ENCODE measurements around the gene STK35. TPM values are rescaled to one million over a fixed set of nuclear protein-coding genes. Genes with fewer than 3 reads are reported as not detected.
A peak's percentile ranks its signal among the peaks of the same experiment; 100 is the strongest.

The STK35 gene
- total RNA-seq, 2 donors from 2014 or later = 25.8 to 26.7 TPM

GRCh38 chr20:2172305-2173175 lies 70.9 kb downstream of the STK35 start:
- Histone ChIP-seq H3K27me3 (no peaks in the 10 kb centered on the region), H3K4me3 (no peak overlapping the region), H3K9me3 (no peaks in the 10 kb centered on the region), H3K27ac (no peak overlapping the region), H3K9ac (ENCODE audit: low read depth in 2 of 2, low read length in 2 of 2) (no peak overlapping the region), H3K36me3 (no peaks in the 10 kb centered on the region), H3K4me1 (no peaks in the 10 kb centered on the region)
- intact Hi-C loops (cut with DNase I) = loop anchor here (2.0 to 5.0 kb wide), 3 partner anchors 166 to 410 kb away; no protein-coding TSS in a partner anchor
- TF ChIP-seq, protein P1, sequence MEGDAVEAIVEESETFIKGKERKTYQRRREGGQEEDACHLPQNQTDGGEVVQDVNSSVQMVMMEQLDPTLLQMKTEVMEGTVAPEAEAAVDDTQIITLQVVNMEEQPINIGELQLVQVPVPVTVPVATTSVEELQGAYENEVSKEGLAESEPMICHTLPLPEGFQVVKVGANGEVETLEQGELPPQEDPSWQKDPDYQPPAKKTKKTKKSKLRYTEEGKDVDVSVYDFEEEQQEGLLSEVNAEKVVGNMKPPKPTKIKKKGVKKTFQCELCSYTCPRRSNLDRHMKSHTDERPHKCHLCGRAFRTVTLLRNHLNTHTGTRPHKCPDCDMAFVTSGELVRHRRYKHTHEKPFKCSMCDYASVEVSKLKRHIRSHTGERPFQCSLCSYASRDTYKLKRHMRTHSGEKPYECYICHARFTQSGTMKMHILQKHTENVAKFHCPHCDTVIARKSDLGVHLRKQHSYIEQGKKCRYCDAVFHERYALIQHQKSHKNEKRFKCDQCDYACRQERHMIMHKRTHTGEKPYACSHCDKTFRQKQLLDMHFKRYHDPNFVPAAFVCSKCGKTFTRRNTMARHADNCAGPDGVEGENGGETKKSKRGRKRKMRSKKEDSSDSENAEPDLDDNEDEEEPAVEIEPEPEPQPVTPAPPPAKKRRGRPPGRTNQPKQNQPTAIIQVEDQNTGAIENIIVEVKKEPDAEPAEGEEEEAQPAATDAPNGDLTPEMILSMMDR (IDR thresholded peaks at IDR 0.05) = peak; percentile 81
- peak; percentile 69 for DNase-seq

DNA sequence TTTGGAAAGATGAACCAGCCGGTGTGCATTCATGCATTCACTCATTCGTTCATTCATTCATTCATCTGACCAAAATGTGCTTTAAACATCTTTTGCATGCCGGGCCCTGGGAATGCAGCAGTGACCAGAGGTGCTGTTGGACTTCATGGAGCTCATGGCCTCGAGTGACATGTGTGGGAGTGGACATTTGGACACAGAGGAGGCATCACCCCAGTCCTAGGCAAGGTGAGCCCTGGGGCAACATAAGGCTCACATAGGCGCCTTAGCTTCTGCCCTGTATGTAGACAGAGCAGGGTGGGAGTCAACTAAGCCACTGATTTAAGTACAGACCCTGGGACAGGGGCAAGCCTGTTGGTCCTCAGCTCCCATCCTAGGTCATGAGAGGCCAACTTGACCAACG lies 71.6 kb downstream of the STK35 start:
- no peak for DNase-seq
- no peaks in the 10 kb centered on the region for H3K27me3 ChIP-seq
- intact Hi-C loops (cut with DNase I) = loop anchor here (2.0 to 5.0 kb wide), 3 partner anchors 166 to 411 kb away; no protein-coding TSS in a partner anchor
- H3K9ac ChIP-seq (ENCODE audit: low read depth in 2 of 2, low read length in 2 of 2) = no peak overlapping the region
- H3K27ac ChIP-seq = no peak overlapping the region
- H3K4me1 ChIP-seq = no peaks in the 10 kb centered on the region
- no peak overlapping the region for H3K4me3 ChIP-seq
- no peaks in the 10 kb centered on the region for H3K9me3 ChIP-seq
- TF ChIP-seq, protein P1 (IDR thresholded peaks at IDR 0.05) = no peak
- H3K36me3 ChIP-seq = no peaks in the 10 kb centered on the region

DNA sequence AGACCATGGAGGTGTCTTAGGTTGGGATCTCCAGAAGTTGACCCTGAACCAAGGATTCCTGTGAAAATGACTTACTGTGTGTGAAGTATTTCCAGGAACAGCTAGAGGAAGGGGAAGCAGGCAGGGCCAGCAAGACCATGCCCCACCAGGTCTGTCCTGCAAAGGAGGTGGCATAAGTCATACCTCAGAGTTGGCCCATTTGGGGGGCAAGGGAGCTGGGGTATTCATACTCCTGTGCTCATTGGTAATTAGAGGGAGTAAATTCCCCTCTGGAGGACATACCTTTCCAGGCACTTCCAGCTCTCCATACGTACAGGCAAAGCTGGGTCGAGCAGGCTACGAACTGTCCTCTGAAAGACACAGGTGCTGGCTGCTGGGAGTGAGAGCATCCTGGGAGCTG lies 72.4 kb downstream of the STK35 start:
- H3K4me3 ChIP-seq = no peak overlapping the region
- TF ChIP-seq, protein P1 (IDR thresholded peaks at IDR 0.05) = no peak
- intact Hi-C loops (cut with DNase I) = loop anchor here (5.0 kb wide), 1 partner anchor 412 kb away; no protein-coding TSS in a partner anchor
- H3K36me3 ChIP-seq = no peaks in the 10 kb centered on the region
- no peaks in the 10 kb centered on the region for H3K27me3 ChIP-seq
- H3K9ac ChIP-seq (ENCODE audit: low read depth in 2 of 2, low read length in 2 of 2) = no peak overlapping the region
- no peak for DNase-seq
- no peaks in the 10 kb centered on the region for H3K9me3 ChIP-seq
- H3K27ac ChIP-seq = no peak overlapping the region
- no peaks in the 10 kb centered on the region for H3K4me1 ChIP-seq

GRCh38 chr20:2176946-2177345 lies 75.3 kb downstream of the STK35 start:
- H3K4me1 ChIP-seq = no peaks in the 10 kb centered on the region
- H3K36me3 ChIP-seq = no peaks in the 10 kb centered on the region
- H3K27me3 ChIP-seq = no peaks in the 10 kb centered on the region
- no peak overlapping the region for H3K9ac ChIP-seq (ENCODE audit: low read depth in 2 of 2, low read length in 2 of 2)
- intact Hi-C loops (cut with DNase I) = no loop called here
- H3K4me3 ChIP-seq = no peak overlapping the region
- H3K9me3 ChIP-seq = no peaks in the 10 kb centered on the region
- H3K27ac ChIP-seq = no peak overlapping the region
- no peak for DNase-seq
- TF ChIP-seq, protein P1 (IDR thresholded peaks at IDR 0.05) = no peak

DNA sequence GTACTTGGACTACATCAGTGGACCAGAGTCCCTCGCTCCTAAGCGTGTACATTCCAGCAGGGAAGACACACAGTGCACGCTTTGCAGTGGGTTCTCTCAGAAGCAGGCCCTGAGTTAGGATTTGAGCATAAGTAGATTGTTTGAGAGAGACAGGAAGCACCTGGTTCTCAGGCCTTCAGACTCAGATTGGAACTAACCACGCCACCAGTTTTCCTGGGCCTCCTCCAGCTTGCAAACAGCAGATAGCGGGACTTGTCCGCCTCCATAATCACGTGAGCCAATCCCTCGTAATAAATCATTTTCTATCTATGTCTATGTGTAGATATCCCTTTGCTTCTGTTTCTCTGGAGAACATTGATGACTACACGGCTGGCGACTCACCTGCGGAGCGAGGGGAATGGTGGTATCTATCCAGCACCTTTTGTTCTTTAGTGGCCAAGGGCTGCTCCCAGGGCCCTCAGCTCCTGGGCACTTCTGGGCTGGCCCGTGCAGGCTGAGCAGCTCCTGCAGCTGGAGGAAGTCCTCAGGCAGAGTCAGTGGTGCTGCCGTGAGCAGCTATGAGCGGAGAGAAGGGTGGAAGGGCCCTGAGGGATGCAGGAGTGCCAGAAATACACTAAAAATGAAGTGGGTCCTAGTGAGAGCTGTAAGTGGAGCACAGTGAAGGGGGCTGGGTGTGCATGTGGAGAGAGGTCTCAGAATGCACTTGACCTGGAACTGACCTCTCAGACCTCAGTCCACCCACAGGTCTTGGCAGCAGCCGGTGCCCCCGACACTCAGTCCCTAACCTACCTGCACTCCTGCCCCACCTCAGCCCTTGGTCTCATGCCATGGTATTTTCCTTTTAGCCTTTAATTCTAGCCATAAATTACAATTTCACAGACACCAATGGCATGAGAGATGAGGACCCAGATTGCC lies 76.9 kb downstream of the STK35 start:
- Histone ChIP-seq H3K4me3 (no peak overlapping the region), H3K27ac (no peak overlapping the region), H3K9ac (ENCODE audit: low read depth in 2 of 2, low read length in 2 of 2) (no peak overlapping the region), H3K36me3 (no peaks in the 10 kb centered on the region), H3K27me3 (no peaks in the 10 kb centered on the region), H3K4me1 (no peaks in the 10 kb centered on the region), H3K9me3 (no peaks in the 10 kb centered on the region)
- TF ChIP-seq, protein P1 (IDR thresholded peaks at IDR 0.05) = no peak
- no peak for DNase-seq
- intact Hi-C loops (cut with DNase I) = no loop called here

Data from colonic mucosa (tissue), 4 donors.